GM19467 (cell line): ENCODE measurements around the gene EHD3.
A peak's percentile ranks its signal among the peaks of the same experiment; 100 is the strongest.

Experiments used
- ATAC-seq: cut with Tn5 transposase; IDR thresholded peaks from one replicate; pipeline ENCODE4 v1.9.1; 2021; ENCODE audit warnings: mild to moderate bottlenecking, moderate library complexity; ENCODE audit not compliant: unreplicated experiment

The EHD3 gene

GRCh38 chr2:31254237-31255203 is 20.6 kb downstream of the EHD3 start:
- ATAC-seq, result no peak

DNA sequence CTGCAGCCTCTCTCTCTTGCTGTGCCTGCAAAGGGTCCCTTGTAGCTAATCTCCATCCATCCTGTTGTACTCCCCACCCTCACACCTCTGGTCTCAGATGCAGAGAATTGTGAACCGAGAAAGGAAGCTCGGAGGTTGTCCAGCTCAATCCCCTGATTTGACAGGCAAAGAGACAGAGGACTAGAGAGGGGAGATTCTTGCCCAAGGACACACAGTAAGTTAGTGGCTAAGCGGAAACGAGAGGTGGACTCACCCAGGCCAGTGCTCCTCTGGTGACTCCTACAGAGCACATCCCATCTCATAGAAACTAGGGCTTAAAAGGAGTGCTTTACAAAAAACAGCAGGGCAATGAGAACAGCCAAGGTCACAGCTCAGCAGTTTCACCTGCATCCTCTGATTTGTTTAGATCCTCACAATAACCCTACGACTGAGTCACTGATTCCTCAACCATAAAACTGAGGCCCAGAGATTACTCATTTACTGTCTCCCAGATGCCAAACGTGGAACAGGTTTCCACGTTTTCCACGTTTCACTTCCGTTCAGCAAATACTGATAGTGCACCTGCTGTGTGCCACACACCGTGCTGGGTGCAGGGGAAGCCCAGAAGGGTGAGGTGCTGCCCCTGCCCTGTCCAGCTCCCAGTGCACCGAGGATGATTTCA is 22.1 kb downstream of the EHD3 start:
- peak; percentile 61 for ATAC-seq

DNA sequence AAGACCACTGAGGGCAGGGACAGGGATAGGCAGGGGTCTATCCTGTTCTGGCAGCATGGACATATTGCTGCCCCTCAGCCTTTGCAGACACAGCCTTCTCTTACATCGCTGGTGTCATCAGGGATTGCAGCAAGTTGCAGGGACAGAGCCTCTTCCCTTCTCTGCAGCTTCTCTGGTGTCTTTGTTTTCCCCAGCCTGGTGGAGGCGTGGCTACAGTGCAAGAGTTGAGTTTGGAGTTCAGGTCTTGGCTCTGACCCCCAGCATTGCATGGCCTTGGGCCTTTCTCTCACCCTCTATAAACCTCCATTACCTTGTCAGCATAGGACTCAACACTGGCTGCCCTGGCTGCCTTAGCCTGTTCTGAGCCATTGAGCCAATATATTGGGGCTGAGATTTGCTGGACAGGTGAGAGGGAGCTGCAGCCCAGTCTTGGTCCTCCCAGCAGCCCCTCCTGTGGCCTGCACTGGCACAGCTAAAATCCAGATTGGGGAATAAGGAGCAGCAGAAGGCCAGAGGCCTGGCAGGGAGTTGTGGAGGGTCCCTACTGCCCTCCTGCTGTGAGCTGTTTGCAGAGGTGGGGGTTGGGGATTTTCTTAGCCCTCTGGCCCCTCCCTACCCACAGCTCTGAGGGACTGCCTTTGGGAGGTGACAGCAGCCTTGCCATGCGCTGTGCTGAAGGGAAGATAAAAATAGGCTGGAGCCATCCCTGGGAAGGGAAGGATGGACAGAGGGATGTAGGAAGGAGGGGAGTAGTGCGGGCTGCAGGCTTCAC is 22.8 kb downstream of the EHD3 start:
- no peak for ATAC-seq

- peak; percentile 33 for ATAC-seq
Measured at GRCh38 chr2:31258351-31258750, 24.4 kb downstream of the EHD3 start.

DNA sequence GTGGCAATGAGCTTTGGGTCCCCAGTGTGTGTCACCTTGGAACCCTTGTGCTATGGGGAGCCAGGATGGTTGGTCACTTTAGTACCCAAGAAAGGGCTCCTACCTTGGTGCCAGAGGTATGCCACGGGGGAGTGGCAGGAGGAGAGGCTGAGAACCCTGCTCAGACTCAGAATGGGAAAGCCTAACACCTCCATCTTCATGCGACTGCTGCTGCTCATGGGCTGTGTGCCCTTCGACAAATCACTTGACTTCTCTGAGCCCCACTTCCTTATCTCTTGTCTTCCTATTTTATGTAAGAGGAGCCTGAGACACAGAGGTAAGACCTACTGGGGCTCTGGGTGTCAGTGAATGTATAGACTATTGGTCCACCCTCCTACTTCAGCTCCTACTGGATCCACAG is 25.1 kb downstream of the EHD3 start:
- no peak for ATAC-seq

DNA sequence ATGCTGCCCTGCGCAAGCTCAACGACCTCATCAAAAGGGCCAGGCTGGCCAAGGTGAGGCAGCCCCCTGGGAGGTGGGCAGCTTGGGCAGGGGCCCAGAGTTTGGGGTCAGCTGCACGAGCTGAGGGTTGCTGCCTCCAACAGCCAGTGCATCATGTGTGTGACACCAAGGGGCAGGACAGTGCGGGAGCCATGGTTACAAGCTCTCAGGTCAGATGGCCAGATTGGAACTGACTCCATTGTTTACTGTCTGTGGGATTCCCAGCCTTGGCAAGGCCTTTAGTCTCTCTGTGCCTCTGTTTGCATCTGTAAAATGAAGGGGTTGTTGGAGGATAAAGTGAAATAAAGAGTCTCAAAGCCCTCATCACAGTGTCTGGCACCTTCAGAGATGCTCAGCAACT is 26.9 kb downstream of the EHD3 start:
- ATAC-seq, result no peak

GRCh38 chr2:31263636-31264190 is 29.8 kb downstream of the EHD3 start:
- no peak for ATAC-seq

DNA sequence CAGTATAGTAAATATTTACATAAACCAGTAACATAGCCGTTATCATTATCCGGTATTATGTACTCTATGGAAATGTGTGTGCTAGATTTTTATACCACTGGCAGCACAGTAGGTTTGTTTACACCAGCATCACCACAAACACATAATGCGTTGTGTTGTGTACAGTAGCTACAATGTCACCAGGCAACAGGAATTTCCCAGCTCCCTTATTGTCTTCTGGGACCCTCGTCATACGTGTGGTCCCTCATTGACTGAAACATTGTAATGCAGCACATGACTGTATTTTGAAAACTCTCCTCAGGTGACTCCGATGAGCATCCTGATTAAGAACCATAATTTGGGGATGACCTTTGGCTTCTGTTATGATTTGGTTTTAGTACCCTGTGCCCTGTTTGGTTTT is 31.3 kb downstream of the EHD3 start:
- no peak for ATAC-seq

DNA sequence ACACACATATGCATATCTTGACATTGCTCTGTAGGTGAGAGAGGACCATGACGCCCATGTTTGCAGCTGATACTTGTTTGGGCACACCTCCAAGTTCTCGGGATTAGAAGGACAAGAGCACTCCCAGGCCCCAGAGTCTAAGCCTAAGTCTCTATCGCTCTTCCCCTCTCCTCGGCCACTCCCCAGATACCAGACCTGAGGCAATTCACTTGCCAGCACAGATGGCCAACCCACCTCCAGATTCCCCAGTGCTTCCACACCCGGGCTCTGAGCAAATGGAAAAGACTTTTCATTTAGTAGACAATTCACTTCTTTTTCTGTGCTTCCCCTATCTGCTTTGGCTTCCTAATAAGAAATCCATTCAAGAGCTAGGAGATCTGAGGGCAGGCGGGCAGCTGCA is 32.9 kb downstream of the EHD3 start:
- no peak for ATAC-seq

DNA sequence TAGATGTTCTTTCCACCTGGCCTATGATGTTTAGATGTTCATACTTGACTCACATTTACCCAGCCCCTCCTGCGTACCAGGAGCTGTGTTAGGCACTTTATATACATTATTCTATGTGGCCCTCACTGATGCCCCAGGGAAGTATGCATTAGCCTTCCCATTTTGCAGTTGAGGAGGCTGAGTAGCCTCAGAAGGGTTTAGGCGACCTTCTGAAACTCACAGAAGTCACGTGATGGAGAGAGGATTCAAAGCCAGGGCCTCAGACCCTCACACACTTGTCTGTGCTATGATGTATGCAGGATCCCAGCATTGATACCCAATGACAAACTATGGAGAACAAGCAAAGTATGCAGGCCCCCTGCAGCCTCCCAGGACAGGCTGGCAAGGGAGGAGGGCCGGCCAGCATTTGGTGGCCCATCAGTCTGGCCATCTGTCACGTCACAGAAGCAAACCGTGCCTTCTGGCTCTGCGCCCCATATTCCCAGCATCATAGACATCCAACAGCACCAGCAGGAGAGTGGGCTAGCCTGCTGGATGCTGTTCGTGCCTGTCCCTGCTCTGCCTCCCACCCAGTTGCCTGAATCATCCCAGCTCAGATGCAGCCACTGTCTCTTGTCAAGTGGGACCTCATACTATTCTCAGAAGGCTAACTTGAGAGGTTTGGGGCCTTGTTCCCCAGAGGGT is 33.6 kb downstream of the EHD3 start:
- ATAC-seq, result no peak

GRCh38 chr2:31268344-31268743 is 34.4 kb downstream of the EHD3 start:
- no peak for ATAC-seq

DNA sequence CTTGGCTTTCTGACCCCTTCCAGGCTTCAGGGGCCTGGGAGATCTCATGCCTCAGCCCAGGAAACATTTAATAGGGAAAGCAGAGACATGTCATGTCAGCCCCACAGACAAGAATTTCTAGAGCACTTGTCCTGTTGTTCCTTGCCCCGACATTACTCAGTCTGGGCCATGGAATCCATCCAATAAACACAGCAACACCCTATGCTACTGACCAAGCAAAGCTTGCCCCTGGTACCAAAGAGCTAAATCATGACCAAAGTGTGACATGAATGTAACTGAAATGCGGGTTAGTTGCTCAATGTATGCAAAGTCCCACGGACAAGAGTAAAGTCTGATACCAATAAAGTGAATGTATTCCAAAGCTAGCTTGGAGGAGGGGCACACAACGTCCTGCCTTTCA is 35.1 kb downstream of the EHD3 start:
- no peak for ATAC-seq

DNA sequence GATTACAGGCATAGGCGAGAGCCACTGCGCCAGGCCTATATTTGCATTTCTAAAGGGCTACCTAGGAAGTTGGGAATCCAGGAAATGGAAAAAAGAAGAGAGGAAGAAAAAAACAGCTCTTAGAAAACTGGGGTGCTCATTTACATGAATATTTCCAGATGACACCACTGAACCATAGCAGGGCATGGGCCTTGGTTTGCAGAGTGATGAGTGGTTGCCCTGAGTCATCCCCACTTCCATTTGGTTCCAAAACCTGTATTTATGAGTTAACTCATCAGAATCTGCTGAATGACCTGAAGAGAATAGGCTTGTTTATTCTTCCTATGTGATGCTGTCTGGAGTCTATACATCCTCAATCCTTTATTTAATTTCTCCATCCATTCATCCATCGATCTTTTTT is 36.2 kb downstream of the EHD3 start:
- ATAC-seq, result no peak

DNA sequence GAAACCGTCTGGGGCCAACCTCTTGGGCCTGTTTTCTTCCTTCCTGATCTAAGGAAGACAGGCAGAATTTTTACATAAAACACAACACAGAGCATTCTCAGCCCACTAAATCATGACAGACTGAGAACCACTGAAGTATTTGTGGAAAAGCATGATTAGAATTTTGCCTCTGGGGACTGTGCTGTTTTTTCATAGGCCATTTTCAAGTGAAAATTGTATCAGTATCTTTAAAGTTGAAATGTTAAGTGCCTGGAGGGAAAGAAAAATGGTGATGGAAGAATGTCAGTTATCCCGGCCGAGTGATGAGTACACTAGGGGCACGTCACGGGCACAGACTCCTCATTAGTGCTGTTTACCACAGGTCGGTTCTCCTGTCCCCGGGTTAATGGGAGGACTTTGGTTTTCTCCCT is 36.9 kb downstream of the EHD3 start:
- ATAC-seq, result no peak

GRCh38 chr2:31271851-31272267 is 37.9 kb downstream of the EHD3 start:
- no peak for ATAC-seq

- no peak for ATAC-seq
Measured at GRCh38 chr2:31274401-31275075, 40.6 kb downstream of the EHD3 start.

GRCh38 chr2:31275976-31276375 is 42.0 kb downstream of the EHD3 start:
- ATAC-seq, result no peak

DNA sequence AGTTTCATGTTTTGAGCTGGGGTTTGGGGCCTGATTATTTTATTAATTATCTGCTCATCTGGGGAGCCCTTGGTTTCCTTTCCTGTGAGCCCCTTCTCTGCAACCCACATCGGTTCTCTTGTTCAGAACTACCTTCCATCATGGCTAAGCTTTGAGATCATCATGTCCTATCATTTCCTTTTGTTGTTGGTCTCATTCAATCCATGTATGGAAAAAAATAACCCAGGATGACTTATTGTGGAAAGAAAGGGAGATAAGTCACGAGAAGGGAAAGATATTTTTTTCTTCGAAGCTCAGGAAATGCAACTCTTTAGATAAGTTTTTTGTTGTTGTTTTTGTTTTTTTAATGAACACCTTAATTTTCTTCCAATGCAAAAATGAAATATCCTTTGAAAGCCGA is 43.7 kb downstream of the EHD3 start:
- ATAC-seq, result no peak

DNA sequence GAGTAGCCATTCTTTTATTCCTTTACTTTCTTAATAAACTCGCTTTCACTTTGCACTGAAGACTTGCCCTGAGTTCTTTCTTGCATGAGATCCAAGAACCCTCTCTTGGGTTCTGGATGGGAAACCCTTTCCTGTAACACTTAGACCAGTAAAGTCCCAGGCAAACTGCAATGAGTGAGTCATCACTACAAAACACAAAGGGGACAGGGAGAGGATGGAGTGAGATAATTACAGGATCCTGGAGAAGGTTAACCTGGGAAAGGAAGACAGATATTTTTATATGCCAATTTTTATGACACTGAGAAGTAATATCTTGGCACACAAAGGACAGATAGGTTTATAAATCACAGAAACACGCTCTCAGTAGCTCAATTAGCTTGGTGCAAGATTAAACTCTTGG is 48.7 kb downstream of the EHD3 start:
- no peak for ATAC-seq
